ENCODE data around the gene MAP4K4.

Gene MAP4K4

DNA sequence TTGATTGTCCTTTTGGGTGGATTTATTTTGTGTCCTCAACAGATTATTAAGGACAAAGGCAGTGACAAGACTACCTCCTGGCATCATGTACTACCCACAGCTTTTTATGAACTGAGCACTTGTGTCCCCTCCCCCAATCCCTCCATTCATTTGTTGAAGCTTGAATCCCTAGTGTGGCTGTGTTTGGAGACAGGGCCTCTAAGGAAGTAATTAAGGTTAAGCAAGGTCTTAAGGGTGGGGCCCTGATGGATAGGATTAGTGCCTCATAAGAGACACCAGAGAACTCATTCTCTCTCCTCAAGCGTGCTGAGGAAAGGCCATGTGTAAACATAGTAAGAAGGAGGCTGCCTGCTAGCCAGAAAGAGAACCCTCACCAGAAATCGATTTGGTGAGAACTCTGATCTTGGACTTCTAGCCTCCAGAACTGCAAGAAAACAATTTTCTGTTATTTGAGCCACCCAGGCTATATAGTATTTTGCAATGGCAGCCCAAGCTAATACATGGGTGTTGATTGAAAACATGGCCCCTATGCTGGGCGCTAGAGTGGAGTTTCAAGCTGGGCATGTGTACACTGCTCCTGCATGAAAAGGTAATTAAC lies 3.4 kb upstream of the MAP4K4 start:
- no peak for FAIRE-seq

DNA sequence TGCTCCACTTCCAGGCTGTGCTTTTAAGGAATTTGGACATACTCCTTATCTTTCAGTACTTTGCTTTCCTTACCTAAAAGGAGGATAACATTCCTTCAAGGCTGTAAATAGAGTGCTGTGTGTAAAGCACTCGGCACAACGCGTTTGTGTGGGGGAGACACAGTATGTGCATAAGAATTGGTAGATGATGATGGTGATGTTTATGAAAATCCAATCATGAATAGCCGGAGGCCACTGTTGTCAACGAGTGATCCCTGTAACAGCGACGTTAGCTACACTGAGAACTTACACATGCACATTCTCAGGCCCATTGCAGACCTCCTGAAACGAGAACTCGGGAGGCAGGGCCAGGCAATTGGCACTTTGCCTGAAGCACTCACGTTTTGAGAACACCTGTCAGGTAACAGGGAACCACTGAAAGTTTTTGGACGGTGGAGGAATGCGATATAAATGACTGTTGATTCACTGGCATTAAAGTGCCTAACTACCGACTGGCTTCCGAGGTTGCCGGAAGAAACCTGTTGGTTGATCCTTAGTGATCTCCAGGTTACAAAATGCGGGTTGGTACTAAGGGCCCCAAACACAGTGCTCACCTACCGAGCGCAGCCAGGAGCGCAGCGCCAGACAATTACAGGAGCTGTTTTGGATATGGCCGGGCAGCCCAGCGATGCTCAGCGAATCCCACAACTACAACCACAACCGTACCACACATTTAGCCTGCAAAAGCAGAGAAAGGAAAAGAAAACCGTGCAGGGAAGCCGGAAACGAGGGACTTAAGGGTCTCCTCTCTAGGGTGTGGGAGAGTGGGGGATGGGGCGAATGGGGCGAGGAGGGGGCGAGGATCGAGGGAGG lies 1.0 kb upstream of the MAP4K4 start:
- FAIRE-seq = no peak

DNA sequence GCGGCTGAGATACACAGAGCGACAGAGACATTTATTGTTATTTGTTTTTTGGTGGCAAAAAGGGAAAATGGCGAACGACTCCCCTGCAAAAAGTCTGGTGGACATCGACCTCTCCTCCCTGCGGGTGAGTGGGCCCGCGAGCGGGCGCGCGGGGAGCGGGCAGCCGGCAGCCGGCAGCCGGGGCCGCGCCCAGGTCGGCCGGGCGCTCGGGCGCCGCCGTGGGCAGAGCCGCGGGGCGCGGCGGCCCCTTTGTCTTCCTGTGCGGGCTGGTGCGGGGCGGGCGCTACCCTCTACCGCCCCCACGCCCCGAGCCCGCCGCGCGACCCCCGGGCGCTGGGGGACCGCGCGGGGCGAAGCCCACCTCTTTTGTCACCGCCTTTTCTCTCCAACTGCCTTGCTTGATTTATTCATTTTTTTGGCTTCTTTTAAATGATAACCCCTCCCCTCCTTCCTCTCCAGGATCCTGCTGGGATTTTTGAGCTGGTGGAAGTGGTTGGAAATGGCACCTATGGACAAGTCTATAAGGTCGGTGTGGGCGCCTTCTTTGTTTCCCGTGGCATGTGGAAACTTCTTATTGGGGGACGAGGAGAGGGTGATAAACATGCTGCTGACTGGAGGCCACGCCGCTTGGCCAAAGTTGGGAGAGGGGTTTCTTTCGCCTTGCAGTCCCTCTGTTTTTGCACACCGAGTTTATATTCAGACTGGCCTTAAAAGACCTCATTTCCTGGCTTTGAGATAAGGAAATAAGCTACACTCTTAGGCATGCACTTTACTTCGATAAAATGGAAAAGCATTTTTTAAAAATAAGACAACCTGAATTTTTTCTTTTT lies 722 bp downstream of the MAP4K4 start:
- no peak for FAIRE-seq

DNA sequence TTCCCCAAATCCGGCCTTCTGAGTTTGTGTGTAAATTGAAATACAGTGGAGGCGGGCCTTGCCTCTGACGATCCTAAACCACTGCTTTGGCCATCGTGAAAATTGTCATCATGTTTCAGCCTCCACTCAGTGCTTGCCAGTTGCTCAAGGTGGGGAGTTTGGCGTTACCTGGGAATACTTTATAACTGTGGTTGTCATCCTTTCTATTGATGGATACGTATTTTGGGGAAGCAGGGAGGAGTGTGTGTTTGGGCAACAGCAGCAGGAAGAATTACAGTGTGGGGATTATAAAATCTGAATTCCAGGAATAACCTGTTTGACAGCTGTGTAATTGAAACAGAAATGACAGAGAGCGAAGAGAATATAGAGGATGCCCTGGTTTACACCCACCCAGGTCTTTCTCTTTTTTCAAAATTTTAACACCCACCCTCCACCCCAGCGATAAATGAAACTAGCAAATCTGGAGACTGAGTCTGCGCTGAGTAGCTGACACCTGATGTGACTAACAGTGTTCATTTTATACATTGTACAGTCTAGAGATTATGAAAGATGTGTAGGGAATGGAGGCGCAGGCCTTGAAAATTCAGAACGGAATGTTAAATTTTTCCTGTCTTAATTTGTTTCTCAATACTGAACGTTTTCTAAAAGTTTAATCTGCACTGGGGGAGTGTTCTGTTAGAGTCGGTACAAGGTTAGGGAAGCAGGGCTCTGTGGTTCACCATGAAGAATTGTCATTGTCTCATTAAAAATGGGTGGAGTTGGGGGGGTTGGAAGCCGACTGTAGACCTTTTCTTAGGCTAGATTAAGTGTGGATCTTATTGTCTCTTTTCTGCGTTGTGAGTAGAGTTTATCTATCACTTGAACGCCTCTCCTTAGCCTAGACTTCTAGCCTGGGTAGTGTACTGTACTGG lies 1.6 kb downstream of the MAP4K4 start:
- no peak for FAIRE-seq

DNA sequence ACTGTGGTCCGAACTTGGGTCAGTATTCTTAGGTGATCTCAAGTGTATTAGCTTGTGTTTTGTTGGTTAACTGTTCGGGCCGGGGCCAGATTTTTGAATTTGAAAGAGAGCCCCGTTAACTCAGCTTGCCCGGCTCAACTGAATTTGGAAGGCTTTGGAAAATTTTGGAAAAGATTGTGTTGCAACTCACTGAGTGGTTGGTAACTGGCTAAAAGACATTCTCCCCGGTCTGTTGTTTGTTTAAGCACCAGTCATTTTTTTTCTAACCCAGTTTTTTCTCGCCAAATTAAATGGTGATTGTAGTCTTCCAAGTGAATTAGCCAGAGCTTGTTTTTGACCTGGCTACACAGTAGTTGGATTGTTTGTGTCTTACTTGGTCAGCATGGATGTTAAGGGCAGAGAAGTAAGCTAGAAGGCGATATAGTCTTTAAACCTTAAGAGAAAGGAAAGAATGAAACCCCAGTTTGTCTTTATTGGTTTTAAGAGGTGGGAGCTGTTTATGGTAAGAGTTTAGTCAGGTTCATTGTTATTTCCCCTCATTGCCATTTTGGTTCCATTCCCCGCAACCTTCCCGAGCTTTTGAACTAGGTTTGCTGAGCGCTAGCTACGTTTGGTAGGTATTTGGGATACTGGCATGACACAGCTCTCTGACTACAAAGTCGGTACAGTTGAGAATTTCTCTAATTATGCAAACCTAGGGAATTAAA lies 2.4 kb downstream of the MAP4K4 start:
- no peak for FAIRE-seq

DNA sequence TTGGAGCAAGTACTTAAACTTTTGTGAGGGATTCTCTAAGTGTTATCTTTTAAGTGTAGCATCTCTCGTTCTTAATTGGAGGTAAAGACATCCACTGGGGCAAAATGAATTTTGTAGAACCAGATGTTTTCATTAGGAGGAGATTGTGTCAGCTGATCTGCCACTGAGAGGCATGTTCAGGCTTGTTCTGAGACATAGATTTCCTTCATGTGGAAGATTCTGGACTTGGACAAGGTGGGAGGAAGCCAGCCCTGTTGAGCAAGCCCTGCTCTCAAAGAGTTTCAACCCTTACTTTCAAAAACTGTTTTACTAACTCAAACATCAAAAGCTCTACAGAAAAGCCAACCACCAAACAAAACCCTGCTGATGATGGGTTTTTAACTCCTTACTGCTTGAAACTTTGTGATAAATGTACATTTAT lies 6.5 kb downstream of the MAP4K4 start:
- FAIRE-seq = no peak

DNA sequence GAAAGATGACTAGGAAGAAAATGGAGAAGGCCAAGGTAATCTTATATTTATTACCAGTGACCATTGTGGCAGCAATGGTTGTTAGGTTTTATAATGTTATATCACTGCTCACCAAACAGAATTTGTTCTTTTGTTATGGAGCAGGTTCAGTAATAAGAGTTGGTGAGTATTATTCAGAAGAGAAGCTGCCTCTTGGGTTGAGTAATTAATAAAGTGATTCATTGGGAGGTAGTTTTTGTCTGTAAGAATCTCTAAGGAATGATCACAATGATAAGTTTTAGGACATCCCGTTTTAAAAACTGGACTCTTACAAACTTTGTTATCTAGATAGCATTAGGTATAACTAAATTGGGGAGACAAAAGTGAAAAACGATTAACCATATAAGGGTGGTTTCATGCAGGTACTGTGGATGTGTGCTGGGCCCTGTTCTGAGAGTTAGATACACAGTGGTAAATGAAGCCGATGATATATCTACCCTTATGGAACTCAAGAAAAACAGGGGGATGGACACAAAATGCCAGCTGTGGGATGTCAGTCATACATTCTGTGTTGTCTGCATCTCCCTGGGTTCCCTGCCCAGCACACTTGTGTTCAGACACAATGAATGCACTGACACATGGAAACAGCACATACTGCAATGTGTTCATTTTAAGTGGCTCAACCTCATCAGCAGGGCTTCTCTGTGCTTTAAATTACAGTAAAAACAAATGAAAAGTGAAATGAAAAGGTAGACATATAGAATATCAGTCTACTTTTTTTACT lies 7.5 kb downstream of the MAP4K4 start:
- FAIRE-seq = no peak

DNA sequence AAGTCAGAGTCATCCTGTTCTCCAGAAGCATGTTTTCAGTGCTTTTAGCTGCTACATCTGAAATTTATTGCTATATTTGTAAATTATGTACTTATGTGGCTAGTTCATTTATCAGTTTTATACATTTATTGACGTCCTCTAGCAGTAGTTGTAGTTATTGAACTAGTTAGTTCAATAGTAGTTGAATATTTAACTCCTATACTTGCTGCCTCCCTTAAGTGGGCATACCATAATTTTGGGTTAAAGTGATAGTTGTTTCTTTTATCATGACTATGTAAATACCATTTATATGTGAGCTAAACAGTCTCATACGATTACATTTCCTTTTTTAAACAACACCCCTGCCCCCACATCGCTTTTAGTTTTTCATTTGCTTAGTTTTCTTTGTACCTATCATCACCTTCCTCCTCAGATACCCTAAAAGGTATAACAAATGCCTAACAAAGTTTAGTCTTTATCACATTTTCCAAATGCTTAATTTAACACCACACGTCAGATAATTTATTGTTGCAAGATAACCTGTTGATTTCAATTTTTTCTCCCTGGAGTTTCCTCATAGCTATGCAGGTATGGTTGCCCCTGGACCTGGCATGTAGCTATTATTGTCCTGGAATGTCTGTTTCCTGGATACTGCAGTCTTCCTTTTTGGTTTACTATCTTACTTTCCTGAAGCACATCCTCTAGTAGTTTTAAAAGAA lies 8.8 kb downstream of the MAP4K4 start:
- FAIRE-seq = no peak

DNA sequence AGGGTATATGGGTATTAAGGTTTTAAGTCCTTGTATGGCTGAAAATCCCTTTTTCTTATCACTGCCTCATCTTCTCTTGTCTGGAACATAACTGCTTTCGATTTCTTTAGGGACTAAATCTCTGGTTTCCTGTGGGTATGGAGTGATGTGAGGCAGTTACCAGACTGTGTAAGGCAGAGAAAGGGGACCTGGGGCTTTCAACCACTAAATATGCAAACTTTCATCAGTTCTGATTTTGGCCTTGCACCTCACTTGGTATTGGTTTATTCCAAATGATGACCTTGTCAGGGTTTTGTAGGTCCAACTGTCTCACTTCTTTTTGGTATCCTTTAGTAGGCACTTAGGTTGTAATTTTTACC lies 9.3 kb downstream of the MAP4K4 start:
- no peak for FAIRE-seq

DNA sequence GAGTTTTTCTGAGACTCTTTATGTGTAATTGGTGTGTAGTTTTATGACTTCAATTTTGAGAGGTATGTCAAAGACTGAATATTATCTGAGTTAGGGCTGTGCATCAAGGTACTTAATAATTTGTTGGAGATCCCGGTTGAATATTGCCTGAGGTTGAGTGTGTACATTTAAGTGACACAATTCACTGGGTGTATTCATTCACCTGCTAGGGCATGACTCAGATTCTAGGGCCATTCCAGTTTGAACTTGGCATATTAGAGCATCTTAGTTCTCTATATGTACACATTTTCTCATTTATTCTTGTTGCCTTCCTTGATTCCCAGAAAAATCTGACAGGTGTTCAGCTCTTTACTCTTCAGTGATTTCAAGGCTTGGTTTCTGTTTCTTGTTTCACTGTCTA lies 12.5 kb downstream of the MAP4K4 start:
- FAIRE-seq = no peak

DNA sequence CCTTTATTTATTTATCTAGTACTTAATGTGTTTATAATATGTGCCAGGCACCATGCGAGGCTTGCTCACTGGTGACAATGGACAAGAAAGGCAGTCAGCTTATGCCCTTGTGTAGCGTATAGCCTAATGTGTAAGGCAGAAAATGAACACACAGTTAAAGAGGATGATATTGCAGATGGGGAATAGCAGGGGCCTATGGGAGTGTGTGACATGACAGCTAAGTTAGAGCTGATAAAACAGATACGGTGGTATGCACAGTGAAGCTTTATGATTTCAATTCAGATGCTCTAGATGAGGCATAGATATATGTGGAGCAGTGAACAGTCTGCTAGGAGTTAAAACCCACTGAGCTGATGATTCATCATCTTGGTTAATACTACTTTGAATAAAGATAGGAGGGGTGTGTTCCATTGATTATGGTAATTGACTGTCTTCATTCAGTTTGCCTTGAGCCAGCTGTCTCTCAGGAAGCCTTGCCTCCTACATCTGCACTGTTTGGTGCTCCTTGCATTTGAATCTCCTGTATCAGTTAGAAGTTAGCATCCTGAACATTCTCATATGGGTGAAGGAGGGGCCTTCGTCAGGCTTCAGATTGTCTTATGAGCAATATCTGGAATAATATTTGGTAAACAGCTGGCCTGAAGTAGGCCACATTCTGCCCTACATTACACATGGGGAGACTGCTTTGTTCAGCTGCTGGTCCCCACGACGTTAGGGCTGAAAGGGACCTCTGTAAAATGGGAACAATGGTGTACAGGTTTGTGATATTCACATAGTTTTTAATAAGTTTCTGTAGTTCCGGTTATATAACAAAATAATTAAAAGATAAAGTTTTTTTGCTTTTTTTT lies 13.2 kb downstream of the MAP4K4 start:
- no peak for FAIRE-seq

DNA sequence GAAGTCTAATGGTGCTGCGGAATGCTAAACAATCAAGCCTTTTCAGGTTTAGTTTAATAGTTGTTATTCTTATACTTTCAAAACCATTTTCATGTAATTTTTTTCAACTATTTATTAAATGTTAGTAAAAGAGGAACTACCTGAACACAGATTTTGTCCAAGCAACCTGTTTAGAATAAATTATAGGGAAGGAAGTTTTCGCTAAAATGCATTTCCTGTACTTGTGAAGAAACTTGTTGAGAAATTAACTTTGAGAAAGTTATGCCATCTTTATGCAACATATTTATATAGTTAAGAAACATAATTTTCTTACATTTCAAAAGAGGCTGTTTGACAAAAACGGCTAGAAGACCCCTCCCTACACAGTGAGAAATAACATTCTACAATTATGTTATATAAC lies 16.6 kb downstream of the MAP4K4 start:
- no peak for FAIRE-seq

DNA sequence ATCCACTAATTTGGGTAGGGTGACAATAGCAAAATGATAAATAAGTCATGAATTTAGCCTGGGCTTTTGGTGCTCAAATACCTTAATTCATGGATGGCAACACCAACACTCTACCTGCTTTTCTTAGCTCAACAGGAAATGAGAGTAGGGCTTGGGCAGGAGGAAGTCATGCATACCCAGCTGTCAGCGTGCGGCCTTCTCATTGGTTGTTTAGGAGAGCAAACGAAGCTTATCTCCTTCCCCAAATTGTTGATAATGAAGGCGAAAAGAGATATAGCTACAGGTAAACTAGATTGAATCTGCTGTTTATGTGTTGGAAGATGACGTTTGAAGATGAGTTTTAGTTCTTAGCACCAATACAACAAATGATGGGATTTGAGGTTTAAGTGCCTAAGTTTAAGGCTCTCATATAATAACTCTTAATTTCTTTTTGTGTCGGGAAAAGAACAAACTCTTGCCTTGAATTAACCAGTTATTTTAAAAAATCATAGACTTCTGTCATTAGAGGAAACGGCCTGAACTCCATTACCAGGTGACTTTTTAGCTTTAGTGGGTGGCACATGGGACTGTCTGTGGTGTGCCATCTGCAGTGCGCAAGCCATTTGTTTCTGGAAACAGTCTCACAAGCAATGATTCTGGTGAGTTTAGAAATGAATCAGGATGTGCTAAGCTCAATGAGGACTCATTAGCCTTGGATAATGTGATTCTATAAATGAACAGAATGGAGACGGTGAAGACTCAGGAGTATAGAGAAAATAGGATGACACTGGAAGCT lies 19.8 kb downstream of the MAP4K4 start:
- no peak for FAIRE-seq

DNA sequence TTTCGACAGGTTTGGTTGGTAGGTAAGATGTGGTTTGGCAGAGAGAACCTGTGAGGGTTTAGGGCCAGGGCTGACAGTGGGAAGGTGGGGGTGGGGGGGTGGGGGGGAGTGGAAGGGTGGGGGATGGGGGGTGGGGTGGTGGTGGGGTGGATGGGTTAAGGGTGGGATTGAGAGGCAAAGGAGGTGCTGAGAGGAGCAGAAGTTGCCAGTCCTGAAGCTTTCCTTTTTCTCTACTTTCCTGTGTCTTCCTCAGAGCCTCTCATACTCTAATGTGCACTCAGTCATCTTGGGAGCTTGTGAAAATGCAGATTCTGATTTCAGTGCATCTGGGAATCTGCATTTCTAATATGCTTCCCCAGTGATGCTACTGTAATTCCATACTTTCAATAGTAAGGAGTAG lies 21.0 kb downstream of the MAP4K4 start:
- FAIRE-seq = no peak

DNA sequence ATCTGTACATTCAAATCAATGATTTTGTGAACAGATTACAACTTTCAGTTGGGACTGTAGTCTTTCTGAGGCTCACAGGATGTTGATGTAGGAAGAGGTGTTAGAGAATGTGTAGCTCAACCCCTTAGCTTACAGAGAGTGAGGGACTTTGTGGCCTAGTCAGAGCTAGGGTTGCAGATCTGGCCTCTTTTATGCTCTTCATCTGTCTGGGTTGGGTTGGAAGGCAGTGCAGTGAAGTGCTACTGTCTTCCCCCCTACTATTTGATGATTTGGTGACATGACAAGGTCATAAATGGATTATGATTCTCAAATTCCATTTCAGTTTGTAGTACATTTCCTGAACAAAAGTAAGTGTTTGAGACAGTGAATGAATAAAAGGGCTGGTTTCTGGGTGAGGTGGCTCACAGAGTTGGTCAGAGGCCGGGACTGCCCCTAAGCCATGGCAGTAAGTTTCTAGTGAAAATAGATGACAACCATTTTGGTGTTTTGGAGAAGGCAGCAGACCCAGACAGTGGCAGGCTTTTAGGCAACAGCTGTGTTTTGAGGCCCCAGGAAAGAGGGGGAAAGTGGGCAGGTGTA lies 21.6 kb downstream of the MAP4K4 start:
- FAIRE-seq = no peak

DNA sequence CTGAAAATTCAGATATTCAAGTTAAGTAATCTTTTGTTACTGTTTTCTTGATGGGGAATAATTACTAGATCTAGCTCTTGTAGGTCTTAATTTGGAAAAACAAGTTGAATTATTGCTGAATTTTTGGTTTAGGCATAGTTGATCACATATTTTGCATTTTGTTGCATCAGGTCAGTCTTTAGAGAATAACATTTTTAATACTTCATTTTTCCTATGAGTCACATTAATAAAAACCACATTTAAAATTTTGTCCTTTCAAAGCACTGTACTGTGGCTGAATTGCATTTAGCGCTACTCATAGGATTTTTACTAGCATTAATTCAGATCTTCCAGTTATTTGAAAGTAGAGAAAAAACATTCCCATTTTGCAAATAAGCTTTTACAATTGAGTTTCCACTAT lies 23.2 kb downstream of the MAP4K4 start:
- FAIRE-seq = no peak

DNA sequence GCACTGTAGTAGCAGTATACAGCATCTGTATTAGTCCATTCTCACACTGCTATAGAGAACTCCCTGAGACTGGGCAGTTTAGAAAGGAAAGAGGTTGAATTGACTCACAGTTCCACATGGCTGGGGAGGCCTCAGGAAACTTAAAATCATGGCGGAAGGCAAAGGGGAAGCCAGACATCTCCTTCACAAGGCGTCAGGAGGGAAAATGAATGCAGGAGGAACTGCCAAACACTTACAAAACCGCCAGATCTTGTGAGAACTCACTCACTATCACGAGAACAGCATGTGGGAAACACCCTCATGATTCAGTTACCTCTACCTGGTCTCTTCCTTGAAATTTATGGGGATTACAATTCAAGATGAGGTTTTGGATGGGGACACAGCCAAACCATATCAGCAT lies 25.4 kb downstream of the MAP4K4 start:
- FAIRE-seq = no peak

DNA sequence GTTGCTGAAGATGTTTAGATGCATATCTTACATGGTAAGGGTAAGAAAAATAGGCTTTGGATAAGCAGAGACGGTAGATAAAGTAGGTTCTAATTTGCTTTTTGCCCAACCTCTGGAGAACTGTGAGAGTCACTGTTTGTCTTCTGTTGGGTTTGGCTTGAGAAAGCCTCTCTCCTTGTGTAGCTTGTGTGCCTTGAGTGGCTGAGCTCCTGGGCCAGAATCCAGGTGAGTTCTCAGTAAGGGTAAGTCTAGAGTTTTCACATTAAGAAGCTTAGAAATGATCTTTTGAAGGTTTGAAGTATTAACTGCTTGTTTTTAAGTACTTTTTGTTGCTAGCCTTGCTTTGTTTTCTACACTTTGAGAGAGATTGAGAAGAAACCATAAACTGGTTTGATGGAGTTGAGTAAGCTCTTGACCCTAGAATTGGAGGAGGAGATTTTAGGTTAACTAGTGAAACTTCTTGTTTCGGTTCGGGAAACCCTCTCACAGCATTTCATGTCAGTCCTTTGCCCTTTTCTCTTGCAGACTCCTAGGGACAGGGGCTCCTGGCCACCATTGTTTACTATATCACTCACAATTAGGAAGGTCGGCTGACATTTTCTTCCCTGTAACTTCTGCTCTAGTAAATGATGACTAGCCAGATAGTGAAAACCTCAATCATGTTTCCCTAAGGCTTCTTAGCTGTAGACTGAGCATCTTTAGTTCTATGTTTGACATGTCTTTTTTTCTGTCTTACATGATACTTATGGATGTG lies 26.0 kb downstream of the MAP4K4 start:
- FAIRE-seq = no peak

All from G401.6 (cell line).